RKO (cell line): ENCODE data around the gene XPR1.

Experiments
- DNase-seq: peaks from one replicate; pipeline ENCODE4 v3.0.0-alpha.2; 2016; ENCODE audit warnings: low spot score

The XPR1 gene

GRCh38 chr1:180615493-180616290 lies 16.1 kb upstream of the XPR1 start:
- no peak for DNase-seq

- no peak for DNase-seq
These were observed 15.4 kb upstream of the XPR1 start for GRCh38 chr1:180616439-180616838.

- DNase-seq, result no peak
These were observed 13.9 kb upstream of the XPR1 start for GRCh38 chr1:180617774-180618395.

GRCh38 chr1:180620581-180620980 lies 11.2 kb upstream of the XPR1 start:
- no peak for DNase-seq

GRCh38 chr1:180622658-180623508 lies 8.9 kb upstream of the XPR1 start:
- DNase-seq, result no peak

GRCh38 chr1:180623579-180624347 lies 8.1 kb upstream of the XPR1 start:
- peak; percentile 28 for DNase-seq

GRCh38 chr1:180626711-180627110 lies 5.1 kb upstream of the XPR1 start:
- DNase-seq, result no peak

- peak; percentile 28 for DNase-seq
These were observed 4.4 kb upstream of the XPR1 start for GRCh38 chr1:180627411-180627810.

GRCh38 chr1:180628646-180629045 lies 3.2 kb upstream of the XPR1 start:
- no peak for DNase-seq

- DNase-seq, result no peak
These were observed 1.2 kb upstream of the XPR1 start for GRCh38 chr1:180630408-180631193.

GRCh38 chr1:180631194-180631765 lies 542 bp upstream of the XPR1 start:
- DNase-seq, result no peak

GRCh38 chr1:180632326-180633056 lies 669 bp downstream of the XPR1 start:
- peak; percentile 51 for DNase-seq

GRCh38 chr1:180633057-180634056 lies 1.5 kb downstream of the XPR1 start:
- DNase-seq, result peak; percentile 63

- DNase-seq, result no peak
These were observed 4.3 kb downstream of the XPR1 start for GRCh38 chr1:180636138-180636537.

GRCh38 chr1:180639871-180640270 lies 8.0 kb downstream of the XPR1 start:
- DNase-seq, result no peak

GRCh38 chr1:180640531-180640949 lies 8.7 kb downstream of the XPR1 start:
- DNase-seq, result no peak

GRCh38 chr1:180641662-180642061 lies 9.8 kb downstream of the XPR1 start:
- no peak for DNase-seq

GRCh38 chr1:180642781-180643180 lies 11.0 kb downstream of the XPR1 start:
- no peak for DNase-seq

- DNase-seq, result no peak
These were observed 11.9 kb downstream of the XPR1 start for GRCh38 chr1:180643693-180644092.
